PFSK-1 (cell line): ENCODE data around the gene EIF5AL1.

ENCODE experiments used
- POLR2AphosphoS5 ChIP-seq: IDR thresholded peaks from 2 replicates; pipeline ENCODE4 v1.6.1; 2012; ENCODE audit warnings: low read depth, mild to moderate bottlenecking, control low read depth, low read length, moderate library complexity
- REST ChIP-seq, 2 experiments: IDR thresholded peaks; 2 replicates each; pipeline versions ENCODE4 v1.6.1 to v1.8.0; 2011 to 2012; ENCODE audit warnings: low read depth in 2 of 2, low read length in 2 of 2, control low read depth in 1 of 2, inconsistent platforms in 1 of 2, mild to moderate bottlenecking in 1 of 2, moderate library complexity in 1 of 2; ENCODE audit not compliant: insufficient read depth in 1 of 2
- SIN3A ChIP-seq: IDR thresholded peaks from 2 replicates; pipeline ENCODE4 v1.6.1; 2012; ENCODE audit warnings: mild to moderate bottlenecking, low read length, moderate library complexity, borderline replicate concordance; ENCODE audit not compliant: insufficient read depth
- TAF1 ChIP-seq: IDR thresholded peaks from 2 replicates; pipeline ENCODE4 v1.6.1; 2012; ENCODE audit warnings: low read length, control low read depth, borderline replicate concordance; ENCODE audit not compliant: insufficient read depth

- TF ChIP-seq SIN3A = no peak
- no peak for TF ChIP-seq TAF1
- no peak for TF ChIP-seq REST (IDR thresholded peaks at IDR 0.05; ENCODE audit: insufficient read depth in 1 of 2, low read depth in 2 of 2, low read length in 2 of 2)
- no peak for TF ChIP-seq POLR2AphosphoS5
Observed at GRCh38 chr10:79472951-79473350, 39.4 kb upstream of the EIF5AL1 start.
